T-helper 2 cell treated with Interferon-gamma antibody and Interleukin-4, amounts not matched to agents 100 ng/mL and 5 ng/mL, for 36 hours (primary cell): ENCODE data around the gene HSPB7. TPM values are rescaled to one million over a fixed set of nuclear protein-coding genes. Genes with fewer than 3 reads are reported as not detected.

Source experiments
- intact Hi-C: fragments of 100-400 bp; cut with micrococcal nuclease; formaldehyde crosslinking; loops from one replicate; pipeline ENCODE4 v1.15.1; 2023
- total RNA-seq: library from RNA; stranded (reverse); gene quantifications from 2 replicates; pipeline ENCODE4 v1.2.3, GENCODE V29; 2022

The HSPB7 gene
- total RNA-seq, 1 donor from 2014 or later = not detected

DNA sequence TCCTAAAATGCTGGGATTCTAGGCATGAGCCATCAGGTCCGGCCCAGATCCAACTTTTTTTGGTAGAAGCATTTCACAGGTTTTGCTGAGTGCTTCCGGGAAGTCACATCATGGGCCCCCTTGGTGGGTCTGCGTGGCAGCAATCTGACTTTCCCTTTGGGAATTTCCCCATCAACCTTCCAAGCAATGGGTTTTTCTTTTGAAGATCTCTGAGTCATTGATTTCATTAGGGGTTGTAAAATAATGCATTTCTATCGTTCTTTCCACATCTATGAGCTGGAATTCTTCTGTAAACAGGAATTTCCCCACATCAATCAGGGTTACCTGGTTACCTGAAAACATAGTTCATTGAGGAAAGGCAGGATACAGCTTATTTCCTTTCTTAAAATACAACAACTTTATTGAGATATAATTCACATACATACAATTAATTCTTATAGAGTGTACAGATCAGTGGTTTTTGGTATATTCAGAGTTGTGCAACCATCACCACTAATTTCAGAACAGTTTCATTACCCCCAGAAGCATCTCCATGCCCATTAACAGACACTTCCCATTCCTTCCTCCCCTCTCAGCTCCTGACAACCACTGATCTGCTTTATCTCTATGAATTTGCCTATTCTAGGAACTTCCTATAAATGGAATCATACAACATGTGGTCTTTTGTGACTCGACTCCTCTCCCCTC lies 32.1 kb downstream of the HSPB7 start:
- intact Hi-C loops = no loop called here

DNA sequence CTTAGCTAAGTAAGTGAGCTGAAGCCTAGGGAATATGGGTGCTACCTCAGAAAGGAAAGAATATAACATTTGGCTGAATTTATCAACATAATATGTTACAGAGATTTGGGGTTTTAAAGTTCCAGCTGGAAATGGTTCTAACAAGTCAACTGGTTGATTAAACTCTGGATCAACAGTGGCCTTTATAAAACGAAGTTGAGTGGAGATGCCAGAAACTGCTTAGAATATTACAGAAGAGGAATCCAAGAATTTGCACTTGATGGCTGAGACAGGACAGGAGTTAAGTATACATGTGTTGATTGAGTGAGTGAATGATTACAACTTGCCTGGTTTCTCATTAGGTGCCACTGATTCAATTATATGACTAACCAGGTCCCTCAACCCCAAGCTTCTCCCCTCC lies 34.6 kb downstream of the HSPB7 start:
- intact Hi-C loops = no loop called here

- intact Hi-C loops = no loop called here
Observed at GRCh38 chr1:15981679-15982078, 36.2 kb downstream of the HSPB7 start.

GRCh38 chr1:15977947-15978346 lies 39.9 kb downstream of the HSPB7 start:
- intact Hi-C loops = loop anchor here (5.0 kb wide), 1 partner anchor 131 kb away; the partner anchor contains the start of gene SPEN

- intact Hi-C loops = loop anchor here (1.0 to 5.0 kb wide), 3 partner anchors 129 to 391 kb away; partner anchors contain the start of genes SPEN and SZRD1
Observed at GRCh38 chr1:15975805-15976680, 41.8 kb downstream of the HSPB7 start, which contains the start of gene ZBTB17. ZBTB17 (minus strand) TSS chr1:15976101; CDS start chr1:15948495, 27,606 bp downstream.

- intact Hi-C loops = loop anchor here (5.0 kb wide), 1 partner anchor 128 kb away; the partner anchor contains the start of gene SPEN
Observed at GRCh38 chr1:15975358-15975804, 42.5 kb downstream of the HSPB7 start.

- intact Hi-C loops = loop anchor here (5.0 kb wide), 1 partner anchor 128 kb away; the partner anchor contains the start of gene SPEN
Observed at GRCh38 chr1:15974855-15975254, 43.0 kb downstream of the HSPB7 start.

- intact Hi-C loops = no loop called here
Observed at GRCh38 chr1:15973772-15974171, 44.1 kb downstream of the HSPB7 start.

- intact Hi-C loops = no loop called here
Observed at GRCh38 chr1:15972409-15972808, 45.4 kb downstream of the HSPB7 start.

DNA sequence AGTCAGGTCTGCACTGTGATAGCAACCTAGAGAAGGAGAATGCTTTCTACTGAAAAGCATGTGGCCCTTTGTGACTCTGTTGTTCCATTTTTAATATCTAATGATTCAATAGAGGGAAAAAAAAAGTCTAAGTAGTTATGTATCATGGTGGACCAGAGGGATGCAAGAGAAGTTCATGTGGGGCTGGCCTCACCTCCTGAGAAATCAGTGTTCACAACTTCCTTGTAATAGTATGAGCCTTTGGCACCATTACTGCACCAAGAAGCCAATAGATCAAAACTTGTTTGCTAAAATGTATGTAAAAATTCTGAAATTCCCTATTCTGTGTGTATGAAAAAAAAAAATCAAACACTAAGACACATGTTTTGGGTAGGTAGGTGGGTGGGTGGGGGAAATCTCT lies 46.9 kb downstream of the HSPB7 start:
- intact Hi-C loops = no loop called here

- intact Hi-C loops = loop anchor here (5.0 kb wide), 1 partner anchor 52 kb away; no protein-coding TSS in a partner anchor
Observed at GRCh38 chr1:15969321-15969880, 48.4 kb downstream of the HSPB7 start.

DNA sequence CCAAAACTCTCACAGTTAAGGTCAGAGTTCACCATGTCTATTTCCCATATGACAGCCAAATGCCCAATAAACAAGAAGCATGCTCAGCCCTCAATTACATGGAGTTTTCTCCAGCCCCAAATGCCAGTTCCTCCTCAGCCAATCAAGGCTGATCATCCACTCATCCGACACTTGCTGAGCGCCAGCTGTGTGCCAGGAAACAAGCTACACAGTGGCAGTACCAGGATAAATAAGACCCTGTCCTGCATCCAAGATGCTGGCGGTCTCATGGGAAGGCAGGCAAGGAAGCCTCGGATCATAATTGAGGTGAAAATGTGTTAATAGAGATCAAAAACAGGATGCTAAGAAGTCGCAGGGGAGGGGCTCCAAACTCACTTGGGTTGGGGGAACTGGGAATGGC lies 49.7 kb downstream of the HSPB7 start:
- intact Hi-C loops = loop anchor here (5.0 kb wide), 1 partner anchor 51 kb away; no protein-coding TSS in a partner anchor

- intact Hi-C loops = loop anchor here (1.0 to 5.0 kb wide), 2 partner anchors 16 to 50 kb away; no protein-coding TSS in a partner anchor
Observed at GRCh38 chr1:15966956-15967344, 50.9 kb downstream of the HSPB7 start.

GRCh38 chr1:15966081-15966955 lies 51.5 kb downstream of the HSPB7 start:
- intact Hi-C loops = loop anchor here (1.0 to 5.0 kb wide), 2 partner anchors 15 to 49 kb away; no protein-coding TSS in a partner anchor

- intact Hi-C loops = loop anchor here (5.0 kb wide), 1 partner anchor 48 kb away; no protein-coding TSS in a partner anchor
Observed at GRCh38 chr1:15965228-15965767, 52.5 kb downstream of the HSPB7 start.

Other genes with a start within 250 kb of the HSPB7 start
- gene UQCRHL, start 210.4 kb downstream of the HSPB7 start, total RNA-seq = 1.4 and 1.9 TPM in 2 replicates
- gene SPEN, start 170.3 kb downstream of the HSPB7 start, total RNA-seq = 63.0 and 64.1 TPM in 2 replicates
- 35.3 and 43.6 TPM in 2 replicates for gene ZBTB17, start 41.9 kb downstream of the HSPB7 start, total RNA-seq
- gene SRARP, start 13.8 kb downstream of the HSPB7 start, total RNA-seq = not detected in 2 replicates
- gene CLCNKA, start 4.0 kb upstream of the HSPB7 start, total RNA-seq = not detected in 2 replicates
- gene CLCNKB, start 25.7 kb upstream of the HSPB7 start, total RNA-seq = not detected in 2 replicates
- 0.41 and 0.45 TPM in 2 replicates for gene FAM131C, start 55.6 kb upstream of the HSPB7 start, total RNA-seq
- not detected in 2 replicates for gene EPHA2, start 138.0 kb upstream of the HSPB7 start, total RNA-seq
- 9.5 and 10.1 TPM in 2 replicates for gene ARHGEF19, start 194.6 kb upstream of the HSPB7 start, total RNA-seq
- 6.1 and 6.3 TPM in 2 replicates for gene CPLANE2, start 219.1 kb upstream of the HSPB7 start, total RNA-seq